GM06990 (cell line): ENCODE data around the gene CABP1.

ENCODE experiments used
- DNase-seq: peaks from one replicate; pipeline ENCODE4 v3.0.0-alpha.2; 2011; ENCODE audit not compliant: insufficient read length; ENCODE audit errors: extremely low read depth
- H3K27me3 ChIP-seq: replicated peaks from 2 replicates; pipeline ENCODE4 v1.6.0; 2011; ENCODE audit warnings: low read length; ENCODE audit not compliant: control insufficient read depth, insufficient read depth
- H3K36me3 ChIP-seq: 2 replicates; pipeline ENCODE4 v1.5.1; 2011; ENCODE audit warnings: low read length; ENCODE audit not compliant: control insufficient read depth, insufficient read depth
- H3K4me3 ChIP-seq: replicated peaks from 2 replicates; pipeline ENCODE4 v1.5.1; 2011; ENCODE audit warnings: low read depth, mild to moderate bottlenecking, control low read depth, low read length
- CTCF ChIP-seq: IDR thresholded peaks from 2 replicates; pipeline ENCODE4 v1.5.1; 2011; ENCODE audit warnings: low read length, control low read depth, mild to moderate bottlenecking, inconsistent platforms; ENCODE audit not compliant: insufficient read depth, poor library complexity, severe bottlenecking

The CABP1 gene

GRCh38 chr12:120659151-120659525 lies 18.7 kb downstream of the CABP1 start:
- TF ChIP-seq CTCF, result no peak
- no peak overlapping the region for H3K4me3 ChIP-seq
- H3K36me3 ChIP-seq, result no peaks in the 10 kb centered on the region
- no peaks in the 10 kb centered on the region for H3K27me3 ChIP-seq
- no peak for DNase-seq

- H3K27me3 ChIP-seq, result no peaks in the 10 kb centered on the region
- no peaks in the 10 kb centered on the region for H3K36me3 ChIP-seq
- TF ChIP-seq CTCF, result no peak
- no peak overlapping the region for H3K4me3 ChIP-seq
- no peak for DNase-seq
Observed at GRCh38 chr12:120661432-120661831, 21.0 kb downstream of the CABP1 start.

GRCh38 chr12:120662879-120663278 lies 22.5 kb downstream of the CABP1 start:
- Histone ChIP-seq H3K4me3 (no peak overlapping the region), H3K36me3 (no peaks in the 10 kb centered on the region), H3K27me3 (no peaks in the 10 kb centered on the region)
- TF ChIP-seq CTCF, result no peak
- DNase-seq, result peak; percentile 61

- TF ChIP-seq CTCF, result no peak
- no peak for DNase-seq
- Histone ChIP-seq H3K4me3 (no peak overlapping the region), H3K27me3 (no peaks in the 10 kb centered on the region), H3K36me3 (no peaks in the 10 kb centered on the region)
Observed at GRCh38 chr12:120663741-120664140, 23.3 kb downstream of the CABP1 start.

GRCh38 chr12:120666571-120667390 lies 26.4 kb downstream of the CABP1 start:
- H3K4me3 ChIP-seq, result no peak overlapping the region
- no peak for TF ChIP-seq CTCF
- no peak for DNase-seq
- no peaks in the 10 kb centered on the region for H3K27me3 ChIP-seq
- H3K36me3 ChIP-seq, result no peaks in the 10 kb centered on the region
